ENCODE measurements around the gene STOX1.
"Not testable (repeated sequence)": the region's sequence is repeated elsewhere in the genome, so short reads cannot be mapped to it uniquely, and the experiment has no call there.

DNA sequence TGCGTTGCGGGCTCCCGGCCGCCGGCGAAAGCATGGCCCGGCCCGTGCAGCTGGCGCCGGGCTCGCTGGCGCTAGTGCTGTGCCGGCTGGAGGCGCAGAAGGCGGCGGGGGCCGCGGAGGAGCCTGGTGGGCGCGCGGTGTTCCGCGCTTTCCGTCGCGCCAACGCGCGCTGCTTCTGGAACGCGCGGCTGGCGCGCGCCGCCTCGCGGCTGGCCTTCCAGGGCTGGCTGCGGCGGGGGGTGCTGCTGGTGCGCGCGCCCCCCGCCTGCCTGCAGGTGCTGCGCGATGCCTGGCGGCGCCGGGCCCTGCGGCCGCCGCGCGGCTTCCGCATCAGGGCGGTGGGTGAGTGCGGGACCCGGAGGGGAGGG is 245 bp downstream of the STOX1 start:
- TF ChIP-seq, protein P1, sequence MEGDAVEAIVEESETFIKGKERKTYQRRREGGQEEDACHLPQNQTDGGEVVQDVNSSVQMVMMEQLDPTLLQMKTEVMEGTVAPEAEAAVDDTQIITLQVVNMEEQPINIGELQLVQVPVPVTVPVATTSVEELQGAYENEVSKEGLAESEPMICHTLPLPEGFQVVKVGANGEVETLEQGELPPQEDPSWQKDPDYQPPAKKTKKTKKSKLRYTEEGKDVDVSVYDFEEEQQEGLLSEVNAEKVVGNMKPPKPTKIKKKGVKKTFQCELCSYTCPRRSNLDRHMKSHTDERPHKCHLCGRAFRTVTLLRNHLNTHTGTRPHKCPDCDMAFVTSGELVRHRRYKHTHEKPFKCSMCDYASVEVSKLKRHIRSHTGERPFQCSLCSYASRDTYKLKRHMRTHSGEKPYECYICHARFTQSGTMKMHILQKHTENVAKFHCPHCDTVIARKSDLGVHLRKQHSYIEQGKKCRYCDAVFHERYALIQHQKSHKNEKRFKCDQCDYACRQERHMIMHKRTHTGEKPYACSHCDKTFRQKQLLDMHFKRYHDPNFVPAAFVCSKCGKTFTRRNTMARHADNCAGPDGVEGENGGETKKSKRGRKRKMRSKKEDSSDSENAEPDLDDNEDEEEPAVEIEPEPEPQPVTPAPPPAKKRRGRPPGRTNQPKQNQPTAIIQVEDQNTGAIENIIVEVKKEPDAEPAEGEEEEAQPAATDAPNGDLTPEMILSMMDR (IDR thresholded peaks at IDR 0.05; ENCODE audit: low read depth, low read length, poor library complexity, severe bottlenecking) = not testable (repeated sequence)
- TF ChIP-seq EZH2phosphoT487 (IDR thresholded peaks at IDR 0.05; ENCODE audit: borderline replicate concordance, low read length) = not testable (repeated sequence)
